GM12801 (cell line): Measurements from ENCODE around the gene PRDM16.

Source experiments
- CTCF ChIP-seq: IDR thresholded peaks from one replicate; pipeline ENCODE4 v1.5.1; 2011; ENCODE audit warnings: control low read depth; ENCODE audit not compliant: insufficient read length; ENCODE audit errors: extremely low read depth

Gene PRDM16

DNA sequence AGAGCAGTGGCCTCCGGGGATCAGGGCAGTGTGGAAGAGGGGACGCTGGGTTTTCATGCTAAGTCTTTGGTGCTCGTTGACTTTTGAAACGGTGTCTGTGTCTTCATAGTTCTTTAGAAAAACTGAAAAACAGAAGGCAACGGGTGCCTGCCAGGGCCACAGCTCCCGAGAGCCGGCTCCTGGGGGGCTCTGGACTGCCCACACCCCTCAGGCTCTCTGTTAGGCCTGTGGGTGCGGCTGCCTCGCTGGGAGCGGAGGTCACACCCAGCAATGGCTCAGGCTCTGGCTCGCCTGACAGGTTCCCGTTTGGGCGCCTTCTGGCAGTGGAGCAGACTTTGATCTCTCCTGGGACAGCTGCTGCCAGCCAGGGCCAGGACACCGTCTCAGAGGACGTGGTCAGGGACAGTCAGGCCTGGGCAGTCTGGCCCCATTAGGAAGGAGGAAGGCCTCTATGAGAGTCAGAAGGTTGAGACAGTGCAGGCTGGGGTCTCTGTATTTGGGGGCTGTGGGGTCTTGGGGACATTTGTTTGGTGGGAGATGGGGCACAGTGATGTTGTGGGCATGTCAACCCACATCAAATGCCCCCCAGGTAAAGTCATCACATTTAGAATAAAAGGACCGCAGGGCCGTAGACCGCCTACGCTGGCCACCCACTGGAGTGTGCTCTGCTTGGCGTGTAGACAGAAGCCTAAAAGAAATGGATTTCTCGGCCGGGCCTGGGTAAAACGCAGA is 391.1 kb downstream of the PRDM16 start:
- TF ChIP-seq CTCF = no peak

DNA sequence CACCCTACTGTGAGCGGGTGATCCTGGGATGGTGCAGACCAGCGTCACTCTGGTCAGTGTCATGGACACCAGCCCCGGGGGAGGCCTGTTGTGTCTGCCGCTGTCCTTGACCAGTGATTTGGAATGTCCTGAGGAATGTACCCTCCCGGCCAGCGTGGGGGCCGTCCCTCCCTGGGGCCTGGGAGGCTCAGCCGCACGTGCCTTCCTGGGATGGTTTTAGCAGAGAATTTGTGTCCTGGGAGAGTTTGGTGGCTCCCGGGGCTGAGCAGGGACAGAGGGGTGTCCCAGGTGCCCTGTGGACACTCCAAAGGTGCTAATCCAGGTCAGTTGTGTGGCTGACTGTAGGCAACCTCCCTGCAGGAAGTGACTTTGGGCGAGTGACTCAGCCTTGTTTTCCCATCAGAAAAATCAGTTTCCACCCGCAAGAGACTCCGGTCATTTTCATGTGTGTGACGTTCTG is 391.7 kb downstream of the PRDM16 start:
- no peak for TF ChIP-seq CTCF

DNA sequence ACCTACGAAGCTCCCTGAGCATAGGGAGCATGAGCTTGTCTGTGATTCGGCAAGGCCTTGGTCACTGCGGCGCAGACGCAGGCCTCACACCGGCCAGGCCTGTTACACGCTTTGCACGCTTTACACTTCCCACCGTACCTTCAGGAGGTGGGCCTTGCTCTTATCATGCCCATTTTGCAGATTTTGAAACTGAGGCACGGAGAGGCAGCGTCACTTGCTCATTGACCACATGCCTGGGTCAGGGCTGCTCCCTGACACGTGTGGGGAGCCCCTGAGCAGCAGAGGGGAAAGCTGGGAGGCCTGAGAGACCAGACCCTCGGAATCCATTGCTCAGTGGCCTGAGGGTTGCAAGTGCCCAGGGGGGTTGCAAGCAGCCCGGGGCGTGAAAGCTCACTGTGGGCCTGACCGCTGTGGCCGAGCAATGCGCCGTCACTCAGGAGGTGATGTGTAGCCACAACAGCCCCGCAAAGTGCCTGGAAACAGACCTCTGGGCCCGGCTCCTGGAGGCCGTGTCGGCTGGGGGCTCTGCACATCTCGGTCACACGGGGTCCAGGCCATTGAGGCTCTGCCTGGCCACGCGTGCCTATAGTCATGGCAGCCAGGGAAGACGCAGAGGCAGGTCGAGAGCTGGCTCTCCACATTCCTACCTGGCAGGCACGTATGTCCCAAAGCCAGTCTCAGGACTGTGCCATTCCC is 392.4 kb downstream of the PRDM16 start:
- no peak for TF ChIP-seq CTCF

DNA sequence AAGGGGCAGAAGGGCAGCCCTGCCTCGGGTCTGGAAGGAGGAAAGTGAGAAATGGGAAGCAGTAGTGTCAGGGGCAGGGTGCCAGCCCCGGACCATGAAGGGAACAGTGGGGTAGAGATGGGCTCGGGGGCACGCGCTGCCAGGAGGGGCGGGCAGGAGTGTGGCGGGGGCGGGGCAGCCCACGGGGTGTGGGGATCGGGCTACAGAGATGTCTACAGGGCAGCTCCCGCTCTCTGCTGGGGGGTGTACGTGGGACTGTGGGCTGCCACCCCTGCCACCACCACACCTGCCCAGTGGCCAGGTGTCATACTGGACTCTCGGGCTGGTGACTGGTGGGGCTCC is 392.9 kb downstream of the PRDM16 start:
- no peak for TF ChIP-seq CTCF

GRCh38 chr1:3462356-3463012 is 393.5 kb downstream of the PRDM16 start:
- TF ChIP-seq CTCF = no peak

DNA sequence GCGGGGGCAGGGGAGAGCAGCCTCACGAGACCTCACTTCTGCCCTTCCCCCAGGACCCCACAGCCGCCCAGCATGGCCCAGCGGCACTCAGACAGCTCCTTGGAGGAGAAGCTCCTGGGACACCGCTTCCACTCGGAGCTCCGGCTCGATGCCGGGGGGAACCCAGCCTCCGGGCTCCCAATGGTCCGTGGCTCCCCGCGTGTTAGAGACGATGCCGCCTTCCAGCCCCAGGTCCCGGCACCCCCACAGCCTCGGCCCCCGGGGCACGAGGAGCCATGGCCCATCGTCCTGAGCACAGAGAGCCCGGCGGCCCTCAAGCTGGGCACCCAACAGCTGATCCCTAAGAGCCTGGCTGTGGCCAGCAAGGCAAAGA is 394.0 kb downstream of the PRDM16 start:
- TF ChIP-seq CTCF = no peak

DNA sequence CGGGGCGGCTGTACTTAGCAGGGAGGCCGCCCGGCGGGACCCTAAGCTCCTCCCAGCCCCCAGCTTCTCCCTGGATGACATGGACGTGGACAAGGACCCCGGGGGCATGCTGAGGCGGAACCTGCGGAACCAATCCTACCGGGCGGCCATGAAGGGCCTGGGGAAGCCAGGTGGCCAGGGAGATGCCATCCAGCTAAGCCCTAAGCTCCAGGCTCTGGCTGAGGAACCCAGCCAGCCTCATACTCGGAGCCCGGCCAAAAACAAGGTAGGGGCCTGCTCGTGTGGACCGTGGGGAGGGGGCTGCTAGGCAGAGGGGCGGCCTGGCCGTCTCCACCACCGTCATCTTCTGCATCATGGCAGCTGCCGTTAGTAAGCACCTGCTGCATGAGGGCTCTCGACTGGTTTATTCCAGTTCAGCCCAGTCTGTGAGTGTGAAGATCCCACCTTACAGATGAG is 394.4 kb downstream of the PRDM16 start:
- no peak for TF ChIP-seq CTCF
